H1 (cell line): ENCODE data around the gene EIF5A2. TPM values are rescaled to one million over a fixed set of nuclear protein-coding genes. Genes with fewer than 3 reads are reported as not detected.

Source experiments
- CTCF ChIA-PET: fragments of 300-600 bp; sonication (Branson Sonifier 250); formaldehyde crosslinking; loops from one replicate; lab custom pipeline; 2021; ENCODE audit not compliant: partially characterized antibody; lab: Charles Lee
- POLR2A ChIA-PET: fragments of 300-600 bp; sonication (Branson Sonifier 250); formaldehyde crosslinking; loops from one replicate; lab custom pipeline; 2021; ENCODE audit warnings: inconsistent platforms; ENCODE audit not compliant: partially characterized antibody; lab: Charles Lee
- DNase-seq, 2 experiments: peaks; one replicate each; pipeline versions ENCODE4 v3.0.0 to v3.0.0-alpha.2; 2010 to 2022; ENCODE audit warnings: low spot score in 2 of 2, low read depth in 1 of 2, mixed read lengths in 1 of 2
- FAIRE-seq: peaks from 2 replicates; lab custom pipeline; 2011; peaks lifted over from hg19 to GRCh38; lab: Jason Lieb, UNC
- H2AFZ ChIP-seq: 2 replicates; pipeline ENCODE4 v1.8.1; 2012; ENCODE audit warnings: low read length, inconsistent platforms
- H2AK5ac ChIP-seq: 2 replicates; pipeline ENCODE4 v1.6.1; 2013; ENCODE audit warnings: low read depth, low read length
- H2BK120ac ChIP-seq: replicated peaks from 2 replicates; pipeline ENCODE3; 2013; ENCODE audit warnings: low read depth, low read length, inconsistent platforms
- H2BK12ac ChIP-seq: 2 replicates; pipeline ENCODE4 v1.6.1; 2013; ENCODE audit warnings: low read depth, low read length
- H2BK15ac ChIP-seq: 2 replicates; pipeline ENCODE4 v1.6.1; 2013; ENCODE audit warnings: low read length
- H2BK20ac ChIP-seq: 2 replicates; pipeline ENCODE4 v1.6.1; 2013; ENCODE audit warnings: low read length
- H2BK5ac ChIP-seq: 2 replicates; pipeline ENCODE4 v1.6.1; 2013; ENCODE audit warnings: low read depth, low read length
- H3K14ac ChIP-seq: 2 replicates; pipeline ENCODE4 v1.6.1; 2013; ENCODE audit warnings: inconsistent platforms; ENCODE audit not compliant: insufficient read length
- H3K18ac ChIP-seq: 2 replicates; pipeline ENCODE4 v1.6.1; 2013; ENCODE audit warnings: low read length; ENCODE audit errors: extremely low read depth
- H3K23ac ChIP-seq: 2 replicates; pipeline ENCODE4 v1.6.1; 2013; ENCODE audit warnings: inconsistent platforms; ENCODE audit not compliant: insufficient read length
- H3K23me2 ChIP-seq: 2 replicates; pipeline ENCODE4 v1.6.1; 2013; ENCODE audit warnings: low read depth, low read length
- H3K27ac ChIP-seq: 2 replicates; pipeline ENCODE4 v1.6.1; 2011; ENCODE audit warnings: low read depth, low read length, inconsistent platforms
- H3K27me3 ChIP-seq, 4 experiments: replicated peaks in 1 of 4; 1 replicate in 1 of 4; 2 replicates in 3 of 4; pipeline versions ENCODE4 v1.6.1 to v1.8.1; 2011 to 2013; ENCODE audit warnings: low read length in 3 of 4, mild to moderate bottlenecking in 3 of 4, inconsistent platforms in 2 of 4, mixed read lengths in 2 of 4, moderate library complexity in 1 of 4; ENCODE audit not compliant: control insufficient read depth in 3 of 4, insufficient read depth in 3 of 4; ENCODE audit errors: extremely low read depth in 1 of 4
- H3K36me3 ChIP-seq, 4 experiments: 2 replicates each; pipeline versions ENCODE4 v1.6.1 to v1.8.1; 2011 to 2013; ENCODE audit warnings: mild to moderate bottlenecking in 4 of 4, low read length in 3 of 4, moderate library complexity in 2 of 4, control low read depth in 1 of 4, inconsistent platforms in 1 of 4; ENCODE audit not compliant: insufficient read depth in 4 of 4, control insufficient read depth in 2 of 4
- H3K4ac ChIP-seq: replicated peaks from 2 replicates; pipeline ENCODE3; 2013; ENCODE audit warnings: low read length, low read depth, mixed read lengths, inconsistent platforms; ENCODE audit not compliant: insufficient read length
- H3K4me1 ChIP-seq, 4 experiments: replicated peaks in 1 of 4; 1 replicate in 1 of 4; 2 replicates in 3 of 4; pipeline versions ENCODE4 v1.6.1 to v1.8.1; 2011 to 2013; ENCODE audit warnings: low read length in 3 of 4, inconsistent platforms in 2 of 4, mixed read lengths in 1 of 4; ENCODE audit not compliant: insufficient read depth in 4 of 4, control insufficient read depth in 3 of 4
- H3K4me2 ChIP-seq, 2 experiments: 2 replicates each; pipeline versions ENCODE4 v1.6.1 to v1.8.1; 2011 to 2013; ENCODE audit warnings: low read depth in 2 of 2, low read length in 2 of 2, control low read depth in 1 of 2, inconsistent platforms in 1 of 2, mild to moderate bottlenecking in 1 of 2; ENCODE audit not compliant: insufficient read depth in 1 of 2
- H3K4me3 ChIP-seq, 4 experiments: fragments of 200-600, 300-600 bp in 1 of 4; sonication (generic), shearing (Covaris generic), sonication (Bioruptor Twin) in 1 of 4; 2 replicates each; pipeline versions ENCODE4 v1.5.1 to v1.8.1; 2011 to 2016; ENCODE audit warnings: low read length in 4 of 4, low read depth in 3 of 4, control low read depth in 2 of 4, inconsistent platforms in 2 of 4, mild to moderate bottlenecking in 2 of 4, mixed read lengths in 1 of 4, moderate library complexity in 1 of 4; ENCODE audit not compliant: insufficient read depth in 2 of 4; ENCODE audit errors: extremely low read depth in 1 of 4
- H3K56ac ChIP-seq: replicated peaks from 2 replicates; pipeline ENCODE3; 2013; ENCODE audit warnings: low read depth, mild to moderate bottlenecking, mixed read lengths, low read length, inconsistent platforms; ENCODE audit not compliant: insufficient read length
- H3K79me1 ChIP-seq: 2 replicates; pipeline ENCODE4 v1.6.1; 2013; ENCODE audit warnings: low read depth, low read length, control low read depth
- H3K79me2 ChIP-seq, 2 experiments: 2 replicates each; pipeline versions ENCODE4 v1.6.1 to v1.8.1; 2012 to 2013; ENCODE audit warnings: low read length in 2 of 2, mild to moderate bottlenecking in 2 of 2, inconsistent platforms in 1 of 2; ENCODE audit not compliant: insufficient read depth in 2 of 2, control insufficient read depth in 1 of 2
- H3K9ac ChIP-seq, 4 experiments: replicated peaks in 1 of 4; 1 replicate in 1 of 4; 2 replicates in 3 of 4; pipeline versions ENCODE4 v1.6.1 to v1.8.1; 2011 to 2013; ENCODE audit warnings: low read depth in 3 of 4, low read length in 3 of 4, control low read depth in 2 of 4, mild to moderate bottlenecking in 2 of 4, moderate library complexity in 2 of 4, inconsistent platforms in 1 of 4; ENCODE audit errors: extremely low read depth in 1 of 4
- H3K9me3 ChIP-seq, 2 experiments: 2 replicates each; pipeline versions ENCODE4 v1.6.1 to v1.8.1; 2012 to 2013; ENCODE audit warnings: mild to moderate bottlenecking in 2 of 2, moderate library complexity in 2 of 2, control low read depth in 1 of 2, inconsistent platforms in 1 of 2, low read depth in 1 of 2, low read length in 1 of 2, mixed read lengths in 1 of 2; ENCODE audit not compliant: insufficient read depth in 2 of 2
- H4K20me1 ChIP-seq, 2 experiments: replicated peaks in 1 of 2; 2 replicates each; pipeline versions ENCODE3 to v1.8.1; 2011 to 2013; ENCODE audit warnings: inconsistent platforms in 2 of 2, low read length in 2 of 2, mild to moderate bottlenecking in 1 of 2; ENCODE audit not compliant: insufficient read depth in 2 of 2, control insufficient read depth in 1 of 2
- H4K5ac ChIP-seq: 2 replicates; pipeline ENCODE4 v1.6.1; 2013; ENCODE audit warnings: low read length, low read depth, mixed read lengths, inconsistent platforms; ENCODE audit not compliant: insufficient read length
- H4K8ac ChIP-seq: 2 replicates; pipeline ENCODE4 v1.8.0; 2013; ENCODE audit warnings: mild to moderate bottlenecking, moderate library complexity, low read length, inconsistent platforms; ENCODE audit not compliant: insufficient read depth; ENCODE audit errors: extremely low read depth
- H4K91ac ChIP-seq: replicated peaks from 2 replicates; pipeline ENCODE3; 2013; ENCODE audit warnings: low read length, mixed read lengths, inconsistent platforms; ENCODE audit not compliant: insufficient read length
- NRF1 ChIP-seq: IDR thresholded peaks from 2 replicates; pipeline ENCODE4 v1.6.1; 2011; ENCODE audit warnings: mild to moderate bottlenecking, low read depth, low read length, improper control_type of control experiment
- polyA plus RNA-seq, 7 experiments: library from polyadenylated mRNA; depleted of rRNA in 3 of 7; stranded (reverse) in 5 of 7; unstranded in 2 of 7; fragments of >200 nt in 5 of 7; fragments of 200-250 nt in 2 of 7; gene quantifications; 1 replicate in 5 of 7; 2 replicates in 1 of 7; 4 replicates in 1 of 7; pipeline versions ENCODE4 v1.2.1 to v1.2.3, GENCODE V29; 2011 to 2013; ENCODE audit warnings: missing spikeins in 2 of 7, mixed read lengths in 2 of 7
- total RNA-seq: library from RNA; stranded (reverse); fragmentation: NEBNext Ultra II Directional; extraction: Animal tissue kit (Norgen Biotek cat#: 25700); gene quantifications from 2 replicates; pipeline ENCODE4 v1.2.1, GENCODE V29; 2021

The EIF5A2 gene
- total and polyA plus RNA-seq, 2 of the 8 experiments (the other 6 are each of a cell fraction or from before 2014, with no cell fraction given) = 1.5 to 15.0 TPM

DNA sequence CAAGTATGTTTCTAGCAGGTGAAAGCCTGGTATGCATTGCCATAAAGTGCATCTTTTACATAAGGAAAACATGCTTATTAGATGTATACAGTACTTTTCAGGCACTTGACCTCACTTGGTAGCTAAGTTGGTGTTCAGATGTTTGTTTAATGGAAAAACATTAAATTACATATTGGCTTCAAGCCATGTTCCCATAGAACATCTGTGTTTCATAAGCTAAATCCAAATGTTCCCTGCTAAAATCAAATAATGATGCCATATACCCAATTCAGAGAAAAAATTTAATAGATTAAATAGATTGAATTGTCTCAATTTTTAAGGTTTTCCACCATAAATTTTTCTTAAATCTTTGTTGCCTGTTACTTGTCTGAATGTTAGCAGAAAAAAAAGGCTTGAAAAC lies 19.3 kb downstream of the EIF5A2 start:
- Histone ChIP-seq H3K18ac (no peak overlapping the region), H2BK5ac (no peak overlapping the region), H2BK20ac (no peak overlapping the region), H3K79me2 (no peaks in the 10 kb centered on the region), H2BK12ac (no peak overlapping the region), H3K14ac (no peak overlapping the region), H4K91ac (no peak overlapping the region), H2BK15ac (no peak overlapping the region), H3K4me2 (no peak overlapping the region), H3K27ac (no peak overlapping the region), H4K5ac (no peak overlapping the region), H3K23me2 (no peaks in the 10 kb centered on the region), H4K8ac (no peak overlapping the region), H2AFZ (no peak overlapping the region), H3K79me1 (no peaks in the 10 kb centered on the region), H3K9me3 (no peaks in the 10 kb centered on the region), H3K27me3 (no peaks in the 10 kb centered on the region), H2AK5ac (no peak overlapping the region), H3K4ac (no peak overlapping the region), H3K56ac (no peak overlapping the region), H4K20me1 (no peaks in the 10 kb centered on the region), H3K4me3 (no peak overlapping the region), H3K36me3 (no peaks in the 10 kb centered on the region), H3K4me1 (no peaks in the 10 kb centered on the region), H2BK120ac (no peak overlapping the region), H3K9ac (no peak overlapping the region), H3K23ac (no peak overlapping the region)
- DNase-seq = no peak
- no peak for FAIRE-seq
- no peak for TF ChIP-seq NRF1
- ChIA-PET CTCF (interaction anchor here (1.1 kb wide), 1 partner anchor 17 kb away, joined by 3 read pairs; no protein-coding TSS in a partner anchor), POLR2A (interaction anchor here (0.9 to 1.8 kb wide), 2 partner anchors 17 to 18 kb away, joined by 3 to 4 read pairs; no protein-coding TSS in a partner anchor)
